H9 (cell line): ENCODE results near the gene TMTC1. TPM values are rescaled to one million over a fixed set of nuclear protein-coding genes. Genes with fewer than 3 reads are reported as not detected.

Experiments
- DNase-seq: peaks from one replicate; pipeline ENCODE4 v3.0.0-alpha.2; 2017
- H2AFZ ChIP-seq: one replicate; pipeline ENCODE4 v1.6.1; 2013; ENCODE audit warnings: mild to moderate bottlenecking, low read length, control low read depth, moderate library complexity
- H2AK5ac ChIP-seq: 2 replicates; pipeline ENCODE4 v1.6.1; 2013; ENCODE audit warnings: low read length, control low read depth, mixed read lengths; ENCODE audit not compliant: insufficient read length
- H2BK120ac ChIP-seq: one replicate; pipeline ENCODE4 v1.6.1; 2013; ENCODE audit warnings: low read depth, mild to moderate bottlenecking, low read length, control low read depth, inconsistent platforms; ENCODE audit not compliant: poor library complexity, severe bottlenecking
- H2BK12ac ChIP-seq: 2 replicates; pipeline ENCODE4 v1.6.1; 2013; ENCODE audit warnings: low read length, control low read depth, mixed read lengths, low read depth; ENCODE audit not compliant: insufficient read length
- H2BK15ac ChIP-seq: 2 replicates; pipeline ENCODE4 v1.6.1; 2013; ENCODE audit warnings: low read depth, low read length, control low read depth
- H2BK20ac ChIP-seq: one replicate; pipeline ENCODE4 v1.6.1; 2013; ENCODE audit warnings: low read depth, mild to moderate bottlenecking, low read length, control low read depth, inconsistent platforms; ENCODE audit not compliant: poor library complexity, severe bottlenecking
- H2BK5ac ChIP-seq: 2 replicates; pipeline ENCODE4 v1.6.1; 2013; ENCODE audit warnings: low read length, control low read depth, mixed read lengths; ENCODE audit not compliant: insufficient read length
- H3K14ac ChIP-seq: 2 replicates; pipeline ENCODE4 v1.6.1; 2013; ENCODE audit warnings: low read length, control low read depth; ENCODE audit not compliant: insufficient read depth
- H3K18ac ChIP-seq: 2 replicates; pipeline ENCODE4 v1.6.1; 2013; ENCODE audit warnings: low read depth, mild to moderate bottlenecking, mixed read lengths, low read length, control low read depth; ENCODE audit not compliant: insufficient read length
- H3K23ac ChIP-seq: 2 replicates; pipeline ENCODE4 v1.6.1; 2013; ENCODE audit warnings: low read length, control low read depth, mixed read lengths, low read depth; ENCODE audit not compliant: insufficient read length
- H3K23me2 ChIP-seq: 2 replicates; pipeline ENCODE4 v1.6.1; 2013; ENCODE audit warnings: low read depth, mild to moderate bottlenecking, mixed read lengths, low read length, control low read depth; ENCODE audit not compliant: insufficient read length, poor library complexity, severe bottlenecking
- H3K27ac ChIP-seq: 2 replicates; pipeline ENCODE4 v1.5.1; 2013; ENCODE audit warnings: low read length, control low read depth, mixed read lengths, low read depth; ENCODE audit not compliant: insufficient read length
- H3K27me3 ChIP-seq: 2 replicates; pipeline ENCODE4 v1.6.1; 2013; ENCODE audit warnings: low read length, control low read depth, inconsistent platforms; ENCODE audit not compliant: insufficient read depth
- H3K4ac ChIP-seq: 2 replicates; pipeline ENCODE4 v1.6.1; 2013; ENCODE audit warnings: low read depth, mild to moderate bottlenecking, control low read depth, inconsistent platforms, low read length, moderate library complexity
- H3K4me1 ChIP-seq: 2 replicates; pipeline ENCODE4 v1.6.1; 2013; ENCODE audit warnings: low read length, control low read depth, inconsistent platforms; ENCODE audit not compliant: insufficient read depth
- H3K4me2 ChIP-seq: 2 replicates; pipeline ENCODE4 v1.6.1; 2013; ENCODE audit warnings: low read length, control low read depth, mixed read lengths; ENCODE audit not compliant: insufficient read length, insufficient read depth
- H3K56ac ChIP-seq: 2 replicates; pipeline ENCODE4 v1.6.1; 2013; ENCODE audit warnings: low read depth, mild to moderate bottlenecking, mixed read lengths, low read length, control low read depth; ENCODE audit not compliant: insufficient read length
- H3K79me1 ChIP-seq: 2 replicates; pipeline ENCODE4 v1.6.1; 2013; ENCODE audit warnings: low read depth, mild to moderate bottlenecking, moderate library complexity, low read length, control low read depth, inconsistent platforms; ENCODE audit not compliant: insufficient read depth, poor library complexity, severe bottlenecking
- H3K79me2 ChIP-seq: 2 replicates; pipeline ENCODE4 v1.6.1; 2013; ENCODE audit warnings: low read length, control low read depth, inconsistent platforms; ENCODE audit not compliant: insufficient read depth
- H3K9ac ChIP-seq: 2 replicates; pipeline ENCODE4 v1.6.1; 2013; ENCODE audit warnings: low read length, control low read depth, mixed read lengths; ENCODE audit not compliant: insufficient read length; ENCODE audit errors: extremely low read depth
- H3K9me3 ChIP-seq: one replicate; pipeline ENCODE4 v1.6.1; 2013; ENCODE audit warnings: low read depth, low read length, inconsistent platforms; ENCODE audit not compliant: control insufficient read depth
- H3T11ph ChIP-seq: one replicate; pipeline ENCODE4 v1.6.1; 2013; ENCODE audit warnings: mild to moderate bottlenecking, low read length, control low read depth, inconsistent platforms
- H4K20me1 ChIP-seq: one replicate; pipeline ENCODE4 v1.6.1; 2013; ENCODE audit not compliant: control insufficient read depth, insufficient read length, insufficient read depth
- H4K5ac ChIP-seq: 2 replicates; pipeline ENCODE4 v1.6.1; 2013; ENCODE audit warnings: low read depth, mild to moderate bottlenecking, mixed read lengths, low read length, control low read depth; ENCODE audit not compliant: insufficient read length
- H4K8ac ChIP-seq: replicated peaks from 2 replicates; pipeline ENCODE4 v1.6.1; 2013; ENCODE audit warnings: low read length, control low read depth, mixed read lengths, low read depth; ENCODE audit not compliant: insufficient read length
- H4K91ac ChIP-seq: 2 replicates; pipeline ENCODE4 v1.6.1; 2013; ENCODE audit warnings: low read depth, mild to moderate bottlenecking, moderate library complexity, mixed read lengths, low read length, control low read depth; ENCODE audit not compliant: insufficient read length
- H3K27ac Mint-ChIP-seq, 3 experiments: 2 replicates in 2 of 3; 3 replicates in 1 of 3; pipeline ENCODE4 v1.8.0; 2020 to 2021; ENCODE audit warnings: mixed read lengths in 3 of 3, mild to moderate bottlenecking in 1 of 3, moderate library complexity in 1 of 3
- H3K27me3 Mint-ChIP-seq: 2 replicates; pipeline ENCODE4 v1.8.0; 2021; ENCODE audit warnings: low read depth, mild to moderate bottlenecking, moderate library complexity, mixed read lengths
- H3K36me3 Mint-ChIP-seq, 3 experiments: 2 replicates in 2 of 3; 3 replicates in 1 of 3; pipeline ENCODE4 v1.8.0; 2020 to 2021; ENCODE audit warnings: low read depth in 3 of 3, mixed read lengths in 3 of 3; ENCODE audit not compliant: insufficient read depth in 1 of 3
- H3K4me1 Mint-ChIP-seq, 2 experiments: 2 replicates each; pipeline ENCODE4 v1.8.0; 2020; ENCODE audit warnings: mixed read lengths in 2 of 2
- H3K4me3 Mint-ChIP-seq, 2 experiments: 2 replicates in 1 of 2; 3 replicates in 1 of 2; pipeline ENCODE4 v1.8.0; 2020 to 2021; ENCODE audit warnings: mild to moderate bottlenecking in 2 of 2, mixed read lengths in 2 of 2, moderate library complexity in 1 of 2
- H3K9me3 Mint-ChIP-seq, 2 experiments: 2 replicates in 1 of 2; 3 replicates in 1 of 2; pipeline ENCODE4 v1.8.0; 2020; ENCODE audit warnings: mild to moderate bottlenecking in 2 of 2, mixed read lengths in 2 of 2, moderate library complexity in 1 of 2
- WGBS: extraction: QIAGEN DNeasy Blood & Tissue Kit; methylation state at CpG from one replicate; pipeline ENCODE4 v1.1.7; 2013; ENCODE audit warnings: missing lambda C conversion rate, low lambda C conversion rate, mixed read lengths; ENCODE audit not compliant: insufficient read length; ENCODE audit errors: extremely low coverage; 5-methylcytosine and 5-hydroxymethylcytosine counted together
- total RNA-seq: library from RNA; stranded (reverse); gene quantifications from 2 replicates; pipeline ENCODE4 v1.2.1, GENCODE V29; 2021
- TF ChIP-seq, protein P1 (sequence below): fragments of 200-600 bp; sonication (generic); conservative IDR thresholded peaks from 3 replicates; pipeline ENCODE4 v1.8.0; 2021; ENCODE audit warnings: antibody characterized with exemption, mild to moderate bottlenecking

TMTC1 gene
- total RNA-seq, 1 experiment from 2014 or later: 16.1 TPM

DNA sequence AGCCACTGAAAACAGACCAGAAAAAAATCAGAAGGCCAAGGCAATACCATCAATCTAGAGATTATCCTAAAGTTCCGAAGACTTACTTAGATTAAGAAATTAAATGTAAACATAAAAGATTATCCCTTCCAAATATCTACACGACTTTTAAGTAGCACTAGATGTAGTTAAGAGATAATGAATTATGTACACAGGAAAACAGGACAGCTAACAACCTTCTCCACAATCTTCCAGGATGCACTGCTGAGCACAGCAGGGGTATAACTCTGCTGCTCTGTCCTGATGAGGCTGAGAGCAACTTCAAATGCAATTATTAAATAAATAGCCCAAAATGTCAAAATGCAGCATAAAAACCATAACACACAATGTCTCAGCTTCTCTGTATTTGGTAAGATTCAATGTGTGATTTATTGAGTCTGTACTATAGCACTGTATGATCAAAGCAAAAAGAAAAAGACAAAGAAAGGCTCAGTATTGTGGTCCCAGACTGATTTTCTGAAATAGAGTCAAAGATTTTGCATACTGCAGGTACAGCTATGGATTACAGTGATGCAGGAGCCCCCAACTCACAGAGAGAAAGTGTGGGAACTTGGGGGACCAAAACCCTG, 56.9 kb downstream of the TMTC1 start:
- Mint-ChIP-seq H3K9me3 (no peaks in the 10 kb centered on the region), H3K4me3 (no peak overlapping the region)

More for the DNA sequence above, 56.9 kb downstream of the TMTC1 start:
- WGBS: no CpG with 5 or more reads among the region's 2 CpGs
- H4K91ac ChIP-seq: no peak overlapping the region
- no peak overlapping the region for H2AK5ac ChIP-seq
- H3K18ac ChIP-seq: no peak overlapping the region
- H4K20me1 ChIP-seq: no peaks in the 10 kb centered on the region
- H4K5ac ChIP-seq: no peak overlapping the region
- H3K56ac ChIP-seq: no peak overlapping the region
- H2AFZ ChIP-seq: no peak overlapping the region
- H3K23me2 ChIP-seq: no peaks in the 10 kb centered on the region
- DNase-seq: no peak
- H2BK12ac ChIP-seq: no peak overlapping the region
- no peaks in the 10 kb centered on the region for H3K27me3 ChIP-seq
- no peaks in the 10 kb centered on the region; the same call in 1 of the 2 replicates for H3K4me1 ChIP-seq
- no peak overlapping the region for H3T11ph ChIP-seq
- no peak overlapping the region for H3K9ac ChIP-seq
- no peak overlapping the region for H4K8ac ChIP-seq
- TF ChIP-seq, protein P1, sequence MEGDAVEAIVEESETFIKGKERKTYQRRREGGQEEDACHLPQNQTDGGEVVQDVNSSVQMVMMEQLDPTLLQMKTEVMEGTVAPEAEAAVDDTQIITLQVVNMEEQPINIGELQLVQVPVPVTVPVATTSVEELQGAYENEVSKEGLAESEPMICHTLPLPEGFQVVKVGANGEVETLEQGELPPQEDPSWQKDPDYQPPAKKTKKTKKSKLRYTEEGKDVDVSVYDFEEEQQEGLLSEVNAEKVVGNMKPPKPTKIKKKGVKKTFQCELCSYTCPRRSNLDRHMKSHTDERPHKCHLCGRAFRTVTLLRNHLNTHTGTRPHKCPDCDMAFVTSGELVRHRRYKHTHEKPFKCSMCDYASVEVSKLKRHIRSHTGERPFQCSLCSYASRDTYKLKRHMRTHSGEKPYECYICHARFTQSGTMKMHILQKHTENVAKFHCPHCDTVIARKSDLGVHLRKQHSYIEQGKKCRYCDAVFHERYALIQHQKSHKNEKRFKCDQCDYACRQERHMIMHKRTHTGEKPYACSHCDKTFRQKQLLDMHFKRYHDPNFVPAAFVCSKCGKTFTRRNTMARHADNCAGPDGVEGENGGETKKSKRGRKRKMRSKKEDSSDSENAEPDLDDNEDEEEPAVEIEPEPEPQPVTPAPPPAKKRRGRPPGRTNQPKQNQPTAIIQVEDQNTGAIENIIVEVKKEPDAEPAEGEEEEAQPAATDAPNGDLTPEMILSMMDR: no peak
- H3K14ac ChIP-seq: no peak overlapping the region
- H3K27ac Mint-ChIP-seq: no peak overlapping the region
- no peak overlapping the region for H2BK5ac ChIP-seq
- H2BK20ac ChIP-seq: no peak overlapping the region
- no peak overlapping the region for H3K23ac ChIP-seq
- no peaks in the 10 kb centered on the region for H3K79me2 ChIP-seq
- no peaks in the 10 kb centered on the region for H3K79me1 ChIP-seq
- no peak overlapping the region for H3K4ac ChIP-seq
- no peak overlapping the region for H2BK120ac ChIP-seq
- no peak overlapping the region for H3K27ac ChIP-seq
- H3K36me3 Mint-ChIP-seq: peaks cover 0 to 3% (median 1%) of the 10 kb centered on the region in 3 experiments; a peak in 5 of 7 replicates
- H3K4me2 ChIP-seq: no peak overlapping the region
- no peak overlapping the region for H2BK15ac ChIP-seq
- no peaks in the 10 kb centered on the region for H3K9me3 ChIP-seq
- H3K27me3 Mint-ChIP-seq: peaks cover 3% of the 10 kb centered on the region
- H3K4me1 Mint-ChIP-seq: peaks cover 5 to 16% of the 10 kb centered on the region in 2 experiments; a peak in 2 of 4 replicates
